ENCODE results near the gene ITGA1. TPM values are rescaled to one million over a fixed set of nuclear protein-coding genes. Genes with fewer than 3 reads are reported as not detected.

The ITGA1 gene
- total and polyA plus RNA-seq, 11 donors = 5.5 to 52.0 (median 23.3) TPM

- H3K4me1 ChIP-seq = peaks cover 0 to 23% (median 2%) of the 10 kb centered on the region in 12 donors
- ATAC-seq = no peak
- peak overlapping the region in 9 of 12 donors; percentile 4 to 71 (median 58) for H3K27ac ChIP-seq
- no peaks in the 10 kb centered on the region for H3K9me3 ChIP-seq
- H3K27me3 ChIP-seq = no peaks in the 10 kb centered on the region
- no peak overlapping the region for H3K4me3 ChIP-seq
- intact Hi-C loops (cut with DNase I) = loop anchor here in 1 of 10 donors (5.0 kb wide), 1 partner anchor 49 kb away; no protein-coding TSS in a partner anchor
- TF ChIP-seq POLR2A (IDR thresholded peaks at IDR 0.05) = no peak
- TF ChIP-seq, protein P1, sequence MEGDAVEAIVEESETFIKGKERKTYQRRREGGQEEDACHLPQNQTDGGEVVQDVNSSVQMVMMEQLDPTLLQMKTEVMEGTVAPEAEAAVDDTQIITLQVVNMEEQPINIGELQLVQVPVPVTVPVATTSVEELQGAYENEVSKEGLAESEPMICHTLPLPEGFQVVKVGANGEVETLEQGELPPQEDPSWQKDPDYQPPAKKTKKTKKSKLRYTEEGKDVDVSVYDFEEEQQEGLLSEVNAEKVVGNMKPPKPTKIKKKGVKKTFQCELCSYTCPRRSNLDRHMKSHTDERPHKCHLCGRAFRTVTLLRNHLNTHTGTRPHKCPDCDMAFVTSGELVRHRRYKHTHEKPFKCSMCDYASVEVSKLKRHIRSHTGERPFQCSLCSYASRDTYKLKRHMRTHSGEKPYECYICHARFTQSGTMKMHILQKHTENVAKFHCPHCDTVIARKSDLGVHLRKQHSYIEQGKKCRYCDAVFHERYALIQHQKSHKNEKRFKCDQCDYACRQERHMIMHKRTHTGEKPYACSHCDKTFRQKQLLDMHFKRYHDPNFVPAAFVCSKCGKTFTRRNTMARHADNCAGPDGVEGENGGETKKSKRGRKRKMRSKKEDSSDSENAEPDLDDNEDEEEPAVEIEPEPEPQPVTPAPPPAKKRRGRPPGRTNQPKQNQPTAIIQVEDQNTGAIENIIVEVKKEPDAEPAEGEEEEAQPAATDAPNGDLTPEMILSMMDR (IDR thresholded peaks at IDR 0.05) = no peak
- no peak for DNase-seq
- no peaks in the 10 kb centered on the region for H3K36me3 ChIP-seq
- WGBS, 4 donors = 96 to 100% (median 96%) methylated on average over 2 of the region's 2 CpGs
Observed at GRCh38 chr5:52776116-52776515, 11.6 kb upstream of the ITGA1 start.

- Histone ChIP-seq H3K27me3 (no peaks in the 10 kb centered on the region), H3K4me1 (peaks cover 0 to 21% (median under 1%) of the 10 kb centered on the region in 12 donors), H3K36me3 (no peaks in the 10 kb centered on the region), H3K27ac (peak overlapping the region in 9 of 12 donors; percentile 6 to 71 (median 58)), H3K9me3 (no peaks in the 10 kb centered on the region), H3K4me3 (no peak overlapping the region)
- intact Hi-C loops (cut with DNase I) = loop anchor here in 1 of 10 donors (5.0 kb wide), 1 partner anchor 50 kb away; no protein-coding TSS in a partner anchor
- ATAC-seq = peak in 1 of 4 donors; percentile 37
- 58 to 72% (median 64%) methylated on average over 4 of the region's 4 CpGs for WGBS, 4 donors
- no peak for DNase-seq
- TF ChIP-seq, protein P1 (IDR thresholded peaks at IDR 0.05) = no peak
- TF ChIP-seq POLR2A (IDR thresholded peaks at IDR 0.05) = no peak
Observed at GRCh38 chr5:52777186-52777585, 10.5 kb upstream of the ITGA1 start.

- Histone ChIP-seq H3K9me3 (no peaks in the 10 kb centered on the region), H3K36me3 (no peaks in the 10 kb centered on the region), H3K4me1 (peaks cover 0 to 16% (median 3%) of the 10 kb centered on the region in 12 donors), H3K27ac (peak overlapping the region in 1 of 12 donors; percentile 17), H3K27me3 (no peaks in the 10 kb centered on the region), H3K4me3 (no peak overlapping the region)
- TF ChIP-seq, protein P1 (IDR thresholded peaks at IDR 0.05) = no peak
- TF ChIP-seq POLR2A (IDR thresholded peaks at IDR 0.05) = no peak
- no peak for DNase-seq
- intact Hi-C loops (cut with DNase I) = loop anchor here in 1 of 10 donors (5.0 kb wide), 1 partner anchor 51 kb away; no protein-coding TSS in a partner anchor
- no peak for ATAC-seq
- WGBS, 4 donors = 67 to 85% (median 70%) methylated on average over 1 of the region's 1 CpG
Observed at GRCh38 chr5:52778781-52779180, 8.9 kb upstream of the ITGA1 start.

- H3K4me3 ChIP-seq = no peak overlapping the region
- intact Hi-C loops (cut with DNase I) = loop anchor here in 1 of 10 donors (5.0 kb wide), 1 partner anchor 52 kb away; no protein-coding TSS in a partner anchor
Observed at GRCh38 chr5:52779213-52779612, 8.5 kb upstream of the ITGA1 start.

More at GRCh38 chr5:52779213-52779612, 8.5 kb upstream of the ITGA1 start:
- Histone ChIP-seq H3K36me3 (no peaks in the 10 kb centered on the region), H3K4me1 (peaks cover 0 to 21% (median 3%) of the 10 kb centered on the region in 12 donors), H3K9me3 (no peaks in the 10 kb centered on the region), H3K27ac (peak overlapping the region in 1 of 12 donors; percentile 17), H3K27me3 (no peaks in the 10 kb centered on the region)
- no peak for TF ChIP-seq POLR2A (IDR thresholded peaks at IDR 0.05)
- TF ChIP-seq, protein P1 (IDR thresholded peaks at IDR 0.05) = no peak
- ATAC-seq (no peak), DNase-seq (no peak)
